GM18909 (cell line): Measurements from ENCODE around the gene ADRA2B.

Experiments
- ATAC-seq: cut with Tn5 transposase; IDR thresholded peaks from one replicate; pipeline ENCODE4 v1.9.1; 2021; ENCODE audit warnings: mild to moderate bottlenecking; ENCODE audit not compliant: unreplicated experiment, poor library complexity

ADRA2B gene

GRCh38 chr2:96108151-96108540, 8.2 kb downstream of the ADRA2B start:
- ATAC-seq, result no peak

DNA sequence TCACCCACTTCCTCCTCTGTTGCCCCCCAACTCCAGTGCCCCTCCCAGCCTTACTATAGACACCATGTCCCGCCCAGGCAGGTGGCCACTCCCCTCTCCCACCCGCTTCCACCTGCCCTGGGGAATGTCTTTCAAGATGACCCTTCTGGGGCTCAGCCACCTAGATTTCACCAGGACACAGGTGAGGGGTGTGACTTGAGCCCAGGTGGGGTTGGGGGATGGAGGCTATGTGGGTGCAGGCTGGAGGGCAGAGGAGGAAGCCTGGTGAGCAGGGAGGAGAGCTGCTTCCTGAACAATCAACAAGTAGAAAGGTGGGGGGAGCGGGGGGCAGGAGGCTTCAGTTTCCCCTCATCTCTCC, 8.7 kb downstream of the ADRA2B start:
- no peak for ATAC-seq

DNA sequence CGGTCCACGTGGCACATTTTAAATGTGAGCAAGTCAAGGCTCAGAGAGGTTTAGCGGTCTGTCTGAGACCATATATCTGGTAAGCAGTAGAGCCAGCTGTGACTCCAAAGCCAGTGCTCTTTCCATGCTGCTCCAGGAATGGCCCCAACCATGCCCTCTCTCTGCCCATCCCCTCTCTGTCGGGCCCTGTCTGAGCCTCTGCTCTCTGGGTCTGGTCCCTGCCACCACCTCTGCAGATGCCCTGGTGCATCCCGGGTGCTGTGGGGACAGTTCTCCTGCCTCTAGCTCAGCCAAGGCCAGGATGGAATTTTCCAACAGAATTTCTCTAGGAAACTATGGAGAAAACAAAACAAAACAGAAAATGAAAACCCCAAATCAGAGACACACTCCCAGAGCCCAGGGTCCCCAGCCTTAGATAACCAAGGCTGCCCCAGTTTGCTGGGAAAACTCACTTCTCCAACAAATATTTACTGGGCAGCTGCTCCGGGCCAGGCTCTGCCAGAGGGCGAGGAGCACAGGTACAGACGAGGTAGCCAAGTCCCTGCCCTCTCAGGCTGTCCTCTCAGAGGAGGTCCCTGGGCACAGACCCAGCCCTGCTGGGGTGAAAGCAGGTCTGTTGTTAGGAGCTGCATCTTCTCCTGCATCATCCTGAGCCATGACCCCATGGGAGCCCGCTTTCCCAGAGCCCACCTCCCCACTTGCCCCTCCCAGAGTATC, 9.2 kb downstream of the ADRA2B start:
- ATAC-seq, result no peak

DNA sequence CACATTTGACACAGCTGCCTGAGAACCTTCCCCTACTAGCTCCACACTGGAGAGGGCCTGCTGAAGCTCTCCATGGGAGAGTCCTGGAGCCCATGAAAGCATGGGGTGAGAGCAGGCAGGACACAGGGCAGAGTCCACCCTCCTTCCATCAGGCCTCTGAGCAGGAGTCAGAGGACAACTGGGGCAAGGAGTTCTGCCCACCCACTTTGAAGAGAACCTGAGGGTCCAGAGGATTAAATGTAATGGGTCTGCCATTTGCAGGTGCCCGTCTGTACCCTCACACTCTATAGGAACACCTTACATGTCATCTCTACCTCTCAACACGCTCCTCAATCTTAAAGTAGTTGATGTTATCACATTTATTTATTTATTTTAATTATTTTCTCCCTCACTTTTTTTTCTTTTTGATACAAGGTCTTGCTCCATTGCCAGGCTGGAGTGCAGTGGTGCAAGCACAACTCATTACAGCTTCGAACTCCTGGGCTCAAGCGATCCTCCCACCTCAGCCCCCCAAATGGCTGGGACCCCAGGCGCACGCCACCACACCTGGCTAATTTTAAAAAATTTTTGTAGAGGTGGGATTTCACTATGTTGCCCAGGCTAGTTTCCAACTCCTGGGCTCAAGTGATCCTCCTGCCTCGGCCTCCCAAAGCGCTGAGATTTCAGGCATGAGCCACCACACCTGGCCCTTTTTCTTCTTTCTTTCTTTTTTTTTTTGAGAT, 10.2 kb downstream of the ADRA2B start:
- no peak for ATAC-seq

- no peak for ATAC-seq
Measured at GRCh38 chr2:96105152-96105915, 11.0 kb downstream of the ADRA2B start.

- ATAC-seq, result no peak
Measured at GRCh38 chr2:96104487-96104861, 11.9 kb downstream of the ADRA2B start.

GRCh38 chr2:96103761-96104486, 12.4 kb downstream of the ADRA2B start:
- ATAC-seq, result no peak

GRCh38 chr2:96103187-96103601, 13.2 kb downstream of the ADRA2B start:
- ATAC-seq, result no peak

DNA sequence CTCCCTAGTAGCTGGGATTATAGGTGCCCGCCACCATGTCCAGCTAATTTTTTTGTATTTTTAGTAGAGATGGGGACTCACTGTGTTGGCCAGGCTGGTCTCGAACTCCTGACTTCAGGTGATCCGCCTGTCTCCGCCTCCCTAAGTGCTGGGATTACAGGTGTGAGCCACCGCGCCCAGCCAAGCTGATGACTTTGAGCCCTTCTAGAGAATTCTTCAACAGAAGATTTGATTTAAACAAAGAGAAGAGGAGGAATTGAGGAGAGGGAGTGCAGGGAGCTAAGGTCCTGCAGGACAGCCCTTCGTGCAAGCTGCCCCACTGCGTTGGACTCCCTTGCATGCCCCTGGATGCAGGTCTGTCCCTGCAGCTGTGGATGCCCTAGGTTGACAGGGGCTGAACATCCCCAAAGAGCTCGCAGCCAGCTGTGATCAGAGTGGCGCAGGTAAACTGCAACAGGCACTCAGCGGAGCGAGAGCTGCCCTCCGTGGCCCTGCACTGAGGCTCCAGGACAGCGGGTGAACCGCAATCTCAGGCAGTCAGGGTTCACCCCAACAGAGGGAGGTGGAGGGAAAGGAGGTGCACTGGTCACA, 13.7 kb downstream of the ADRA2B start:
- ATAC-seq, result no peak

DNA sequence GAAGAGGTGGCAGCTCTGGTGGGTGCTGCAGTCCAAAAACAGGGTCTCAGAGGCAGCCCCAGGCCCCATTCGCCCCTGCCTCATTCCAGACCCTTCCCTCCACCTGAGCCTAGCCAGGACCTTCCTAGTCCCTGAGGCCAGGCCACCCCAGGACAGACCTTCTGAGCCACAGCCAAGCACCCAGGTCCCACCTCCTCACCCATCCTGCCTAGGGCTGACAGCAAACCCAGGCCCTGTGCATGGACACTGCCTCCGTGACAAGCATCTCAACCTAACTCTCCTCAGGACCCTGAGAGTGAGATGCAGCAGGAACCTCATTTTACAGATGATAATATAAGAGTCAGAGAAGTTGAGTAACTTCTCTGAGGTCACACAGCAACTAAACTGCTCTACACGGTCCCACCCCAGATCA, 15.5 kb downstream of the ADRA2B start:
- ATAC-seq, result no peak

DNA sequence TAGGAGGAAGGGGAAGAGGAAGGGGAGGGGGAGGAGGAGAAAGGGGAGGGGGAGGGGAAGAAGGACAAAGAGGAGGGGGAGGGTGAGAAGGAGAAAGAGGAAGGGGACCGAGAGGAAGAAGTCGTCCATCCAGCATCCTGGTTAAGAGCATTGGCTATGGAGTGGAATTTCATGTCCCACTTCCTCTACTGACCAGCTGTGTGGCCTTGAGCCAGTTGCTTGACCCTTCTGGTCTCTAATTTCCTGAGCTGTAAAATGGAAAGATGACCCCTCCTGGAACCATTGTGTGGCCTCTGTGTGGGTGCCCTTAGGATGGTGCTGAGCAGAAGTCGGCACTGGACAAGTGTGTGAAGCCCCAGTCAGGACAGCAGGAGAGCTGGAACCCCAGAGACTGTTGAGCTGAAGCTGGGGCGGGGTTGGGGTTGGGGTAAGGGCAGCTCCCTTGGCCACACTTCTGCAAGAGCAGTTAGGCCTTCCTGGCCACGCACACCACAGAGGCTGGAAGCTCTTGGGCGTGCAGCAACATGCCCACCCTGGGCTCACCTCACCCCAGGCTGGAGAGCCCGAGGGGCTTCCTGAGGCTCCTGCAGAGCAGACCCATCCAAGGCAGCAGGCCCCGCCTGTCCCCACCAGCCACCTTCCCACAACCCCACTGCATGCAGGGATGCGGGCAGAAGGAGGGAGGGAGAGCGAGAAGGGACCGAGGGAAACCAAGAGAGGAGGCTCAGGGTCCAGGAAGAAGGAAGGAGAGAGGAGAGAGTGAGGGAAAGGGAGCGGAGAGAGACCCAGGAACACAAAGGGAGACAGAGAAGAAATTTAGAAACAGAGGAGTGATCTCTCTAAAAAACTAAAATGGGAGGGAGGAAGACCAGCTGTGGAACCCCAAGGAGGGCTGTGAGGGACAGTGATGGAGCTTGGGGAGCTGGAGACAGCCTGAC, 16.2 kb downstream of the ADRA2B start:
- no peak for ATAC-seq

DNA sequence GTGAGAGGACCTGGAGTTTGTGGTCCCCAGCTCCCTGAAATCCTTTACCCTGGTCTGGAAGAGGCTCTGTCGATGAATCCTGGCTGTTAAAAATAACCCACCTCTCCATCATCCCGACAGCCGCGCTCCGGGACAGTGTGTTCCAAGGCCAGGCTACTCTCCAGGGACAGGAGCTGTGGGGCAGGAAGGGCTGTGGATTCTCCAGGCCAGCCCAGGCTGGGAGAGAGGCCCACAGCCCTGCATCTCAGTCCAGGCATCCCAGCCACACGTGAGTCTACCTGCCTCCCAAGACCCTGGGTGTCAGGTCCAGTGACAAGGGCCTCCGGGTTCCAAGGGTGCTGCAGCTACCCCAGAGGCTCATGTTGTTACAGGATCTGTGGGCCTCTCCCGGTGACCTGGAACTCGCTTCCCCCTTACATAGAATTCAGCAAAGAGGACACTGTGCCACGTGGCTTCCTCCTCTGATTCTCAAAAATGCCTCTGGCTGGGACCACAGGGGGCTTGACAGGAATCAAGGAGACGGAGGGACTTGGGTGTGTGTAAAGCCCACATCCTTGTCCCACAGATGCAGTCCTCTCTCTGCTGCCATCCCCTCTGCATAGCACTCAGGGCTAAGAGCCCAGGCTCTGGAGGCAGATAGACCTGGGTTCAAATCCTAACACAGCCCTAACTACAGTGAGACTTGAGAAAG, 17.3 kb downstream of the ADRA2B start:
- ATAC-seq, result no peak

- ATAC-seq, result no peak
Measured at GRCh38 chr2:96097951-96098823, 18.2 kb downstream of the ADRA2B start.

GRCh38 chr2:96097441-96097840, 18.9 kb downstream of the ADRA2B start:
- no peak for ATAC-seq

DNA sequence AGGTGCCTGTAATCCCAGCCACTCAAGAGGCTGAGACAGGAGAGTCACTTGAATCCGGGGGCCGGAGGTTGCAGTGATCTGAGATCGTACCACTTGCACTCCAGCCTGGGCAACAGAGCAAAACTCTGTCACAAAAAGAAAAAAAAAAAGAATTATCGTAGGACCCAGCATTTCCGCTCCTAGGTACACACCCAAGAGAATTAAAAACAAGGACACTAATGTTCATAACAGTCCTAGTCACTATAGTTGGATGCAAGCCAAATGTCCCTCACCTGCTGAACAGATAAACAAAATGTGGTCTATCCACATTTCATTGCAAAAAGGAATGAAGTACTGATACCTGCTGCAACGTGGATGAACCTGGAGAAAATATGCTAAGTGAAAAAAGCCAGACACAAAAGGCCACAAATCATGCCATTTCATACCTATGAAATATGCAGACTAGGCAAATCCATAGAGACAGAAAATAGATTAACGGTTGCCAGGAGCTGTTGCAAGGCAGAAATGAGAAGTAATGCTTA, 21.2 kb downstream of the ADRA2B start:
- no peak for ATAC-seq

DNA sequence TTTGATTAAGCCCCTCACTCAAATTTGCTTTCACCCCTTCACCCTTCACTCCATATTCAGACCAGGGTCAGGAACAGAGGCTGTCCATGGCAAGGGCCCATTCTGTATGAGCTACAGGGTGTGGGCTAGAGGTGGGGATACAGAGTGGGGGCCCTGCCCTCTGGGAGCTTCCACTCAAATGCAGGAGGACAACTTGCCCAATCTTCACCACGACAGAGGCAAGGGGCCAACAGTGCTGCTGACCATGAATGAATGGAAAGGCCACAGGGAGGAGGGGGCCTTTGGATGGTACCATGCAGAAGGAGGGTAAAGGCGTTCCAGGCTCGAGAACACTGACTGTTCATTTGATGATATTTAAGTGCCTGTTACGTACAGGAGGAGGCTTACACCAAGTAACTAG, 22.8 kb downstream of the ADRA2B start:
- ATAC-seq, result no peak

DNA sequence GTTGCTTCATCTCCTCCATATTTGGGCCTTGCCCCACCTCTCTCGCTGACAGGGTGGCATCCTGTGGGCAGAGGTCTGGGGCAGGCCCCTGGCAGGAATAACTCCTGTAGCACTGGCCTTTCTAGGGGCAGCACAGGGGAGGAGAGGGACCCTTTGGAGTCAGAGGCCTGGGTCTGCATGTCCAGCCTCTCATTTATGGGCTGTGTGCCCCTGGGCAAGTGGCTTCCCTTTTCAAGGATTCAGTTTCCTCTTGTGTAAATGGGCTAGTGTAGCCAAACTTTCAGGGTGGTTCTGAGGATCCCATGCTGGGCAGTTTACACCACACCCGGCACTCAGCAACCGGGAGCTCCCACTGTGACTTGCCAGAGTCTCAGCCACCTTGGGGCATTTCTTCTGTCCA, 23.4 kb downstream of the ADRA2B start:
- no peak for ATAC-seq

- no peak for ATAC-seq
Measured at GRCh38 chr2:96092573-96092877, 23.8 kb downstream of the ADRA2B start.
